HepG2 (cell line): Measurements from ENCODE around the gene BRD3. TPM values are rescaled to one million over a fixed set of nuclear protein-coding genes. Genes with fewer than 3 reads are reported as not detected.

Source experiments
- ERF ChIP-seq: IDR thresholded peaks from 2 replicates; pipeline ENCODE4 v1.6.1; 2018; ENCODE audit warnings: missing biosample characterization, missing genetic modification reagents
- KLF6 ChIP-seq: IDR thresholded peaks from 2 replicates; pipeline ENCODE4 v1.8.0; 2016; ENCODE audit warnings: missing biosample characterization, missing genetic modification reagents
- SPEN ChIP-seq: sonication (generic); formaldehyde crosslinking; IDR thresholded peaks from 2 replicates; pipeline ENCODE4 v1.5.1; 2020; ENCODE audit warnings: low read depth, mild to moderate bottlenecking, missing genetic modification reagents
- TBL1XR1 ChIP-seq: fragments of 150-350 bp; IDR thresholded peaks from 2 replicates; pipeline ENCODE4 v1.6.1; 2014; ENCODE audit warnings: borderline replicate concordance, low read length; ENCODE audit not compliant: partially characterized antibody
- YEATS2 ChIP-seq: sonication (generic); formaldehyde crosslinking; IDR thresholded peaks from 2 replicates; pipeline ENCODE4 v1.4.0; 2020; ENCODE audit warnings: missing genetic modification reagents, borderline replicate concordance
- ZBTB7A ChIP-seq: sonication (generic); formaldehyde crosslinking; IDR thresholded peaks from 2 replicates; pipeline ENCODE4 v1.8.0; 2022; ENCODE audit warnings: mild to moderate bottlenecking, missing genetic modification reagents
- ZC3H13 ChIP-seq: sonication (generic); formaldehyde crosslinking; IDR thresholded peaks from 2 replicates; pipeline ENCODE4 v1.8.1; 2023; ENCODE audit warnings: mild to moderate bottlenecking, missing genetic modification reagents, moderate library complexity
- ZFP36L2 ChIP-seq: sonication (generic); formaldehyde crosslinking; IDR thresholded peaks from 2 replicates; pipeline ENCODE4 v1.4.0; 2020; ENCODE audit warnings: missing genetic modification reagents
- ZFP82 ChIP-seq: sonication (generic); formaldehyde crosslinking; IDR thresholded peaks from 2 replicates; pipeline ENCODE4 v1.5.1; 2020; ENCODE audit warnings: mild to moderate bottlenecking, missing genetic modification reagents, borderline replicate concordance
- ZNF138 ChIP-seq: sonication (generic); formaldehyde crosslinking; IDR thresholded peaks from 2 replicates; pipeline ENCODE4 v1.5.0; 2020; ENCODE audit warnings: mild to moderate bottlenecking, low read depth, missing genetic modification reagents
- ZNF230 ChIP-seq: sonication (generic); formaldehyde crosslinking; IDR thresholded peaks from 2 replicates; pipeline ENCODE4 v1.4.0; 2020; ENCODE audit warnings: mild to moderate bottlenecking, missing genetic modification reagents
- ZNF350 ChIP-seq: sonication (generic); formaldehyde crosslinking; IDR thresholded peaks from 2 replicates; pipeline ENCODE4 v1.4.0; 2020; ENCODE audit warnings: mild to moderate bottlenecking, low read depth, missing genetic modification reagents, borderline replicate concordance
- ZNF567 ChIP-seq: sonication (generic); formaldehyde crosslinking; IDR thresholded peaks from 2 replicates; pipeline ENCODE4 v1.8.1; 2023; ENCODE audit warnings: mild to moderate bottlenecking, missing genetic modification reagents, borderline replicate concordance
- polyA plus RNA-seq, 8 experiments: library from polyadenylated mRNA; depleted of rRNA in 3 of 8; stranded (reverse) in 7 of 8; unstranded in 1 of 8; fragments of >200 nt; fragmentation: Illumina TruSeq in 4 of 8; extraction: Trizol in 4 of 8; gene quantifications; 2 replicates each; pipeline versions ENCODE4 v1.2.1 to v1.2.3, GENCODE V29; 2011 to 2016; ENCODE audit warnings: low read depth in 4 of 8, missing spikeins in 1 of 8, mixed read lengths in 1 of 8; ENCODE audit not compliant: insufficient read depth in 1 of 8
- total RNA-seq, 5 experiments: library from RNA; depleted of rRNA; stranded (reverse); fragments of >200 nt; fragmentation: Illumina TruSeq; extraction: Trizol; gene quantifications; 2 replicates each; pipeline ENCODE4 v1.2.3, GENCODE V29; 2016; ENCODE audit warnings: low read depth in 1 of 5
- TF ChIP-seq, protein P1 (sequence below): IDR thresholded peaks from 2 replicates; pipeline ENCODE4 v1.6.1; 2016; ENCODE audit warnings: missing compliant biosample characterization, missing genetic modification reagents, borderline replicate concordance
- TF ChIP-seq, protein P2 (sequence below): IDR thresholded peaks from 2 replicates; pipeline ENCODE4 v1.6.1; 2016; ENCODE audit warnings: missing compliant biosample characterization, missing genetic modification reagents, borderline replicate concordance
- TF ChIP-seq, protein P3 (sequence below): sonication (generic); formaldehyde crosslinking; IDR thresholded peaks from 2 replicates; pipeline ENCODE4 v1.5.0; 2020; ENCODE audit warnings: mild to moderate bottlenecking, missing genetic modification reagents, borderline replicate concordance
- TF ChIP-seq, protein P4 (sequence below): sonication (generic); formaldehyde crosslinking; IDR thresholded peaks from 2 replicates; pipeline ENCODE4 v1.4.0; 2020; ENCODE audit warnings: missing genetic modification reagents
- TF ChIP-seq, protein P5 (sequence below): sonication (generic); formaldehyde crosslinking; IDR thresholded peaks from 2 replicates; pipeline ENCODE4 v1.5.0; 2020; ENCODE audit warnings: missing genetic modification reagents

BRD3 gene
- total and polyA plus RNA-seq, 2 of the 13 experiments (the other 11 are each of a cell fraction or from before 2014, with no cell fraction given) = 5.9 to 12.9 TPM

DNA sequence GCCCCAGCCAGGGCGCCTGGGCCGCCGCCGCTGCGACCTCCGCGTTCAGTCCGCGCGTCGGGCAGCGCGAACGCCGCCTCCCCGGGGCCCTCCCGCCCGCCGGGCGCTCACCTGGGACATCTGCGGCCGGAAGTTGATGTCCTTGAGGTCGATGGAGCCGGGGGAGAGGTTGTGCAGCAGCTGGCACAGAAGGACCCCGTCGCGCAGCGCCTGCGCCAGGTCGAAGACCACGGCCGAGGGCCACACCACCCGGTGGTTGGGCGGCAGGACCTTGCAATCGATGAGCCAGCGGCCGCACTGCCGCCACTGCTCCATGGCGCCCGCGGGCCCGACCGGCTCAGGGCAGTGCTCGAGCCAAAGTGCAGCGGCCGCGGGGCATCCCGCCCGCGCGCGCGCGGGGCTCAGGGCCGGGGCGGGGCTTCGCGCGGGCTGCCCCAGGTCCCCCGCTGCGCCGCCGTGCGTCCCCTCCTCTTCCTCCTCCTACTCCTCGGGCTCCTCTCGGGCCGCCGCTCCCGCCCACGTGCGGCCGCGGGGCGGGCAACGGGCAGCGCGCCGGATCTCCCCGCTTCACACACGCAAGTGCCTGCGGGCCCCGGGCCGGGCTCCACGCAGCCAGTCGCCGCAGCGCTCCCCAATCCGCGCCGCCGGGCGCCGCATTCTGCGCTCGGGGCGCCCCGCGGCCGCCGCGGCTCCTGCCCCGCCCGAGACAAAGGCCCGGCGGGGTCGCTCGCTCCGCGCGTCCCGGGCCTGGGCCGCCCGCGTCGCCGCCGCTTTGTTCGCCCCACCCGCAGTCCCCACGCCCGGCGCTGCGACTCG is 75.7 kb downstream of the BRD3 start, which contains the start of gene VAV2 (continued):
- TF ChIP-seq, protein P1, sequence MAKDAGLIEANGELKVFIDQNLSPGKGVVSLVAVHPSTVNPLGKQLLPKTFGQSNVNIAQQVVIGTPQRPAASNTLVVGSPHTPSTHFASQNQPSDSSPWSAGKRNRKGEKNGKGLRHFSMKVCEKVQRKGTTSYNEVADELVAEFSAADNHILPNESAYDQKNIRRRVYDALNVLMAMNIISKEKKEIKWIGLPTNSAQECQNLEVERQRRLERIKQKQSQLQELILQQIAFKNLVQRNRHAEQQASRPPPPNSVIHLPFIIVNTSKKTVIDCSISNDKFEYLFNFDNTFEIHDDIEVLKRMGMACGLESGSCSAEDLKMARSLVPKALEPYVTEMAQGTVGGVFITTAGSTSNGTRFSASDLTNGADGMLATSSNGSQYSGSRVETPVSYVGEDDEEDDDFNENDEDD (CRISPR knock-in tag) = peak; percentile 36; the same call in 1 of the 2 replicates
- TF ChIP-seq ZFP82 (CRISPR knock-in tag) = no peak; the same call in 1 of the 2 replicates
- TF ChIP-seq YEATS2 (CRISPR knock-in tag) = no peak
- no peak for TF ChIP-seq ERF (CRISPR knock-in tag)
- TF ChIP-seq ZNF230 (CRISPR knock-in tag) = no peak
- no peak for TF ChIP-seq ZFP36L2 (CRISPR knock-in tag)
- TF ChIP-seq, protein P2, sequence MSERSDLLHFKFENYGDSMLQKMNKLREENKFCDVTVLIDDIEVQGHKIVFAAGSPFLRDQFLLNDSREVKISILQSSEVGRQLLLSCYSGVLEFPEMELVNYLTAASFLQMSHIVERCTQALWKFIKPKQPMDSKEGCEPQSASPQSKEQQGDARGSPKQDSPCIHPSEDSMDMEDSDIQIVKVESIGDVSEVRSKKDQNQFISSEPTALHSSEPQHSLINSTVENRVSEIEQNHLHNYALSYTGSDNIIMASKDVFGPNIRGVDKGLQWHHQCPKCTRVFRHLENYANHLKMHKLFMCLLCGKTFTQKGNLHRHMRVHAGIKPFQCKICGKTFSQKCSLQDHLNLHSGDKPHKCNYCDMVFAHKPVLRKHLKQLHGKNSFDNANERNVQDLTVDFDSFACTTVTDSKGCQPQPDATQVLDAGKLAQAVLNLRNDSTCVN (CRISPR knock-in tag) = no peak
- TF ChIP-seq, protein P3, sequence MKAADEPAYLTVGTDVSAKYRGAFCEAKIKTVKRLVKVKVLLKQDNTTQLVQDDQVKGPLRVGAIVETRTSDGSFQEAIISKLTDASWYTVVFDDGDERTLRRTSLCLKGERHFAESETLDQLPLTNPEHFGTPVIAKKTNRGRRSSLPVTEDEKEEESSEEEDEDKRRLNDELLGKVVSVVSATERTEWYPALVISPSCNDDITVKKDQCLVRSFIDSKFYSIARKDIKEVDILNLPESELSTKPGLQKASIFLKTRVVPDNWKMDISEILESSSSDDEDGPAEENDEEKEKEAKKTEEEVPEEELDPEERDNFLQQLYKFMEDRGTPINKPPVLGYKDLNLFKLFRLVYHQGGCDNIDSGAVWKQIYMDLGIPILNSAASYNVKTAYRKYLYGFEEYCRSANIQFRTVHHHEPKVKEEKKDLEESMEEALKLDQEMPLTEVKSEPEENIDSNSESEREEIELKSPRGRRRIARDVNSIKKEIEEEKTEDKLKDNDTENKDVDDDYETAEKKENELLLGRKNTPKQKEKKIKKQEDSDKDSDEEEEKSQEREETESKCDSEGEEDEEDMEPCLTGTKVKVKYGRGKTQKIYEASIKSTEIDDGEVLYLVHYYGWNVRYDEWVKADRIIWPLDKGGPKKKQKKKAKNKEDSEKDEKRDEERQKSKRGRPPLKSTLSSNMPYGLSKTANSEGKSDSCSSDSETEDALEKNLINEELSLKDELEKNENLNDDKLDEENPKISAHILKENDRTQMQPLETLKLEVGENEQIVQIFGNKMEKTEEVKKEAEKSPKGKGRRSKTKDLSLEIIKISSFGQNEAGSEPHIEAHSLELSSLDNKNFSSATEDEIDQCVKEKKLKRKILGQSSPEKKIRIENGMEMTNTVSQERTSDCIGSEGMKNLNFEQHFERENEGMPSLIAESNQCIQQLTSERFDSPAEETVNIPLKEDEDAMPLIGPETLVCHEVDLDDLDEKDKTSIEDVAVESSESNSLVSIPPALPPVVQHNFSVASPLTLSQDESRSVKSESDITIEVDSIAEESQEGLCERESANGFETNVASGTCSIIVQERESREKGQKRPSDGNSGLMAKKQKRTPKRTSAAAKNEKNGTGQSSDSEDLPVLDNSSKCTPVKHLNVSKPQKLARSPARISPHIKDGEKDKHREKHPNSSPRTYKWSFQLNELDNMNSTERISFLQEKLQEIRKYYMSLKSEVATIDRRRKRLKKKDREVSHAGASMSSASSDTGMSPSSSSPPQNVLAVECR = peak; percentile 46; the same call in 1 of the 2 replicates
- TF ChIP-seq, protein P4, sequence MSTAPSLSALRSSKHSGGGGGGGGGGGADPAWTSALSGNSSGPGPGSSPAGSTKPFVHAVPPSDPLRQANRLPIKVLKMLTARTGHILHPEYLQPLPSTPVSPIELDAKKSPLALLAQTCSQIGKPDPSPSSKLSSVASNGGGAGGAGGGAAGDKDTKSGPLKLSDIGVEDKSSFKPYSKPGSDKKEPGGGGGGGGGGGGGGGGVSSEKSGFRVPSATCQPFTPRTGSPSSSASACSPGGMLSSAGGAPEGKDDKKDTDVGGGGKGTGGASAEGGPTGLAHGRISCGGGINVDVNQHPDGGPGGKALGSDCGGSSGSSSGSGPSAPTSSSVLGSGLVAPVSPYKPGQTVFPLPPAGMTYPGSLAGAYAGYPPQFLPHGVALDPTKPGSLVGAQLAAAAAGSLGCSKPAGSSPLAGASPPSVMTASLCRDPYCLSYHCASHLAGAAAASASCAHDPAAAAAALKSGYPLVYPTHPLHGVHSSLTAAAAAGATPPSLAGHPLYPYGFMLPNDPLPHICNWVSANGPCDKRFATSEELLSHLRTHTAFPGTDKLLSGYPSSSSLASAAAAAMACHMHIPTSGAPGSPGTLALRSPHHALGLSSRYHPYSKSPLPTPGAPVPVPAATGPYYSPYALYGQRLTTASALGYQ (CRISPR knock-in tag) = no peak
- TF ChIP-seq ZC3H13 (CRISPR knock-in tag) = peak; percentile 66; the same call in 1 of the 2 replicates
- 0 out of 2 replicates have a peak, but pooled peaks have one; percentile 27 for TF ChIP-seq ZNF138 (CRISPR knock-in tag)
- TF ChIP-seq KLF6 = no peak
- TF ChIP-seq ZNF350 (CRISPR knock-in tag) = no peak
- no peak for TF ChIP-seq TBL1XR1
- no peak for TF ChIP-seq SPEN (CRISPR knock-in tag)
- TF ChIP-seq ZNF567 (CRISPR knock-in tag) = no peak; the same call in 1 of the 2 replicates
- TF ChIP-seq, protein P5, sequence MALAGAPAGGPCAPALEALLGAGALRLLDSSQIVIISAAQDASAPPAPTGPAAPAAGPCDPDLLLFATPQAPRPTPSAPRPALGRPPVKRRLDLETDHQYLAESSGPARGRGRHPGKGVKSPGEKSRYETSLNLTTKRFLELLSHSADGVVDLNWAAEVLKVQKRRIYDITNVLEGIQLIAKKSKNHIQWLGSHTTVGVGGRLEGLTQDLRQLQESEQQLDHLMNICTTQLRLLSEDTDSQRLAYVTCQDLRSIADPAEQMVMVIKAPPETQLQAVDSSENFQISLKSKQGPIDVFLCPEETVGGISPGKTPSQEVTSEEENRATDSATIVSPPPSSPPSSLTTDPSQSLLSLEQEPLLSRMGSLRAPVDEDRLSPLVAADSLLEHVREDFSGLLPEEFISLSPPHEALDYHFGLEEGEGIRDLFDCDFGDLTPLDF = no peak
- no peak for TF ChIP-seq ZBTB7A (CRISPR knock-in tag)
